ENCODE data around the gene VPS35L. TPM values are rescaled to one million over a fixed set of nuclear protein-coding genes. Genes with fewer than 3 reads are reported as not detected.

The VPS35L gene
- total and polyA plus RNA-seq, 2 of the 13 experiments (the other 11 are each of a cell fraction or from before 2014, with no cell fraction given) = 1.4 to 1.6 TPM

GRCh38 chr16:19700319-19700781 is 144.8 kb downstream of the VPS35L start (continued):
- TF ChIP-seq HOMEZ (CRISPR knock-in tag; IDR thresholded peaks at IDR 0.05; ENCODE audit: low read depth) (no peak; the same call in 1 of the 2 replicates), SOX6 (IDR thresholded peaks at IDR 0.05) (no peak), SOX6 (CRISPR knock-in tag; IDR thresholded peaks at IDR 0.05) (peak; percentile 16; the same call in 1 of the 2 replicates), KMT2A (CRISPR knock-in tag; IDR thresholded peaks at IDR 0.05) (no peak), ATF2 (CRISPR knock-in tag; IDR thresholded peaks at IDR 0.05) (no peak; the same call in 1 of the 2 replicates), GPN1 (CRISPR knock-in tag; IDR thresholded peaks at IDR 0.05; ENCODE audit: borderline replicate concordance) (no peak), HHEX (CRISPR knock-in tag; IDR thresholded peaks at IDR 0.05) (no peak), ZNF484 (CRISPR knock-in tag; IDR thresholded peaks at IDR 0.05; ENCODE audit: borderline replicate concordance, low read depth) (no peak), ATF5 (CRISPR knock-in tag; IDR thresholded peaks at IDR 0.05; ENCODE audit: low read depth) (no peak), ATM (IDR thresholded peaks at IDR 0.05; ENCODE audit: borderline replicate concordance) (no peak), ZNF629 (CRISPR knock-in tag; conservative IDR thresholded peaks at IDR 0.05) (no peak), ZNF431 (CRISPR knock-in tag; IDR thresholded peaks at IDR 0.05; ENCODE audit: borderline replicate concordance, low read depth) (no peak), ZNF20 (CRISPR knock-in tag; IDR thresholded peaks at IDR 0.05) (no peak), MLXIP (CRISPR knock-in tag; IDR thresholded peaks at IDR 0.05; ENCODE audit: borderline replicate concordance) (no peak), GFI1 (CRISPR knock-in tag; IDR thresholded peaks at IDR 0.05; ENCODE audit: borderline replicate concordance) (peak; percentile 50; the same call in 1 of the 2 replicates), MBD4 (IDR thresholded peaks at IDR 0.05; ENCODE audit: borderline replicate concordance, low read length) (no peak), GATAD1 (CRISPR knock-in tag; IDR thresholded peaks at IDR 0.05) (no peak), NRL (CRISPR knock-in tag; IDR thresholded peaks at IDR 0.05; ENCODE audit: borderline replicate concordance) (no peak), FOXK1 (CRISPR knock-in tag; IDR thresholded peaks at IDR 0.05; ENCODE audit: borderline replicate concordance, low read depth) (0 out of 2 replicates have a peak, but pooled peaks have one; percentile 11)

Measured in HepG2 (cell line).